Natural killer cell (primary cell): ENCODE measurements around the gene GNB1L. TPM values are rescaled to one million over a fixed set of nuclear protein-coding genes. Genes with fewer than 3 reads are reported as not detected.

Source experiments
- ATAC-seq, 3 donors: fragments of 150-1000 bp in 2 of 3; fragments of 200-7000 bp in 1 of 3; cut with Tn5 transposase; 1 replicate in 1 of 3; 2 replicates in 2 of 3; pipeline ENCODE4 v1.10.0; 2021; ENCODE audit warnings: mild to moderate bottlenecking in 2 of 3, moderate library complexity in 2 of 3
- DNase-seq, 2 donors: peaks; one replicate each; pipeline versions ENCODE4 v3.0.0 to v3.0.0-alpha.2; 2013 to 2021; ENCODE audit warnings: mixed read lengths in 1 of 2
- H3K27ac ChIP-seq: one replicate; pipeline ENCODE4 v1.5.1; 2013; ENCODE audit warnings: mild to moderate bottlenecking, low read length
- H3K27me3 ChIP-seq: one replicate; pipeline ENCODE4 v1.6.1; 2013; ENCODE audit warnings: low read length; ENCODE audit not compliant: control insufficient read depth, insufficient read depth
- H3K36me3 ChIP-seq: one replicate; pipeline ENCODE4 v1.6.1; 2013; ENCODE audit warnings: low read length; ENCODE audit not compliant: control insufficient read depth, insufficient read depth
- H3K4me1 ChIP-seq: one replicate; pipeline ENCODE4 v1.6.1; 2013; ENCODE audit warnings: low read length; ENCODE audit not compliant: control insufficient read depth, insufficient read depth
- H3K4me3 ChIP-seq: one replicate; pipeline ENCODE4 v1.5.1; 2013; ENCODE audit warnings: low read length
- H3K9me3 ChIP-seq: one replicate; pipeline ENCODE4 v1.6.1; 2013; ENCODE audit warnings: low read length; ENCODE audit not compliant: control insufficient read depth, insufficient read depth
- H3K27ac Mint-ChIP-seq, 2 donors: one replicate each; pipeline ENCODE4 v1.8.0; 2022; ENCODE audit warnings: mild to moderate bottlenecking in 2 of 2, mixed read lengths in 2 of 2, moderate library complexity in 1 of 2
- H3K27me3 Mint-ChIP-seq, 2 donors: one replicate each; pipeline ENCODE4 v1.8.0; 2022; ENCODE audit warnings: low read depth in 2 of 2, mixed read lengths in 2 of 2
- H3K36me3 Mint-ChIP-seq: one replicate; pipeline ENCODE4 v1.8.0; 2022; ENCODE audit warnings: mixed read lengths
- H3K4me1 Mint-ChIP-seq, 2 donors: one replicate each; pipeline ENCODE4 v1.8.0; 2022; ENCODE audit warnings: mixed read lengths in 2 of 2
- H3K4me3 Mint-ChIP-seq: one replicate; pipeline ENCODE4 v1.8.0; 2022; ENCODE audit warnings: mild to moderate bottlenecking, moderate library complexity, mixed read lengths
- H3K9me3 Mint-ChIP-seq, 2 donors: one replicate each; pipeline ENCODE4 v1.8.0; 2022; ENCODE audit warnings: mixed read lengths in 2 of 2
- CTCF ChIP-seq: fragments of 200-600 bp; IDR thresholded peaks from one replicate; pipeline ENCODE4 v1.8.0; 2022; ENCODE audit warnings: antibody characterized with exemption
- WGBS: methylation state at CpG from one replicate; pipeline ENCODE4 v1.1.7; 2013; ENCODE audit warnings: missing lambda C conversion rate; ENCODE audit not compliant: insufficient coverage; 5-methylcytosine and 5-hydroxymethylcytosine counted together
- intact Hi-C: fragments of 100-400 bp; cut with micrococcal nuclease; formaldehyde crosslinking; loops from one replicate; pipeline ENCODE4 v1.14.2; 2022
- total RNA-seq, 4 donors: library from RNA; stranded (reverse); fragments of 120-200 nt in 1 of 4; gene quantifications; one replicate each; pipeline versions ENCODE4 v1.2.3 to v1.2.4, GENCODE V29; 2013 to 2022

GNB1L gene
- total RNA-seq, 3 donors from 2014 or later (not counting 1 experiment from before 2014, with no cell fraction given), result 5.1 to 5.3 (median 5.3) TPM

DNA sequence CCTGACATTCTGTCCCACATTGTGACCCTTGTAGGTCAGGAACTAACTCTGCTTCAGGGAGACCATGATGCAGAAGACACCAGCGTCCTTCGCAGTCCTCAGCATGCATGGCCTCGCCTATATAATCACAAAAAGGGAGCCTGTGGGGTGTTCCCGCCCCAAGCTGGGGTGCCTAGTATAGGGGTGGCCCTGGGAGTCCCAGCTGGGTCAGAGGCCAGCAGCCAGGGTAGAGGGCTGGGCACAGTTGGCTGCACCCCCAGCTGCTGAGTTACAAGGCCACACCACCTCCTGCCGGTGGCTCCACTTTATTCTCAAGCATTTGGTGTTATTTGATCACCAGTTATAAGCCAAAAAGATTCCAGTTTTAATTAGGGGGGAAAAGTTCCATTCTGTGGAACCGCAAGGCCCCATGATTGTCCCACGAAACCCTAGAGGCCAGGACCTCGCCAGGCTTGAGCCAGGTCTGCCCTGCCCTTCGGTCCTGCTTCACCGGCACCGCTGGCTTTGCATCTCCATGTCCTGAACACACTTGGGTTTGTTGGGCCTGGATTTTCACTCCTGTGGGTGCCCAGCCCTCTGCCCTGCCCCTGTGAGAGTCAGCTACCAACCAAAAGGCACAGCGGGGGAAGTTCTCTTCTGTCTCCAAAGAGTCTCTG, 15.0 kb upstream of the GNB1L start:
- DNase-seq, result peak in 1 of 2 donors; percentile 12
- intact Hi-C loops, result no loop called here
- 97% methylated on average over 12 of the region's 12 CpGs for WGBS
- Mint-ChIP-seq H3K36me3 (no peaks in the 10 kb centered on the region), H3K4me1 (no peaks in the 10 kb centered on the region), H3K9me3 (no peaks in the 10 kb centered on the region), H3K27me3 (no peaks in the 10 kb centered on the region), H3K4me3 (no peak overlapping the region), H3K27ac (no peak overlapping the region)
- no peaks in the 10 kb centered on the region for H3K4me1 ChIP-seq
- H3K27me3 ChIP-seq, result no peaks in the 10 kb centered on the region
- no peaks in the 10 kb centered on the region for H3K36me3 ChIP-seq
- no peak for ATAC-seq
- no peaks in the 10 kb centered on the region for H3K9me3 ChIP-seq
- no peak for TF ChIP-seq CTCF
- H3K27ac ChIP-seq, result no peak overlapping the region
- H3K4me3 ChIP-seq, result no peak overlapping the region

GRCh38 chr22:19868773-19869471, 14.2 kb upstream of the GNB1L start:
- Histone ChIP-seq H3K4me1 (no peaks in the 10 kb centered on the region), H3K27ac (no peak overlapping the region), H3K4me3 (no peak overlapping the region), H3K9me3 (no peaks in the 10 kb centered on the region), H3K27me3 (no peaks in the 10 kb centered on the region), H3K36me3 (no peaks in the 10 kb centered on the region)
- Mint-ChIP-seq H3K4me3 (no peak overlapping the region), H3K27ac (no peak overlapping the region), H3K4me1 (no peaks in the 10 kb centered on the region), H3K27me3 (no peaks in the 10 kb centered on the region), H3K36me3 (no peaks in the 10 kb centered on the region), H3K9me3 (no peaks in the 10 kb centered on the region)
- no peak for ATAC-seq
- WGBS, result 93% methylated on average over 23 of the region's 23 CpGs
- DNase-seq, result peak in 1 of 2 donors; percentile 7
- no peak for TF ChIP-seq CTCF
- intact Hi-C loops, result no loop called here

DNA sequence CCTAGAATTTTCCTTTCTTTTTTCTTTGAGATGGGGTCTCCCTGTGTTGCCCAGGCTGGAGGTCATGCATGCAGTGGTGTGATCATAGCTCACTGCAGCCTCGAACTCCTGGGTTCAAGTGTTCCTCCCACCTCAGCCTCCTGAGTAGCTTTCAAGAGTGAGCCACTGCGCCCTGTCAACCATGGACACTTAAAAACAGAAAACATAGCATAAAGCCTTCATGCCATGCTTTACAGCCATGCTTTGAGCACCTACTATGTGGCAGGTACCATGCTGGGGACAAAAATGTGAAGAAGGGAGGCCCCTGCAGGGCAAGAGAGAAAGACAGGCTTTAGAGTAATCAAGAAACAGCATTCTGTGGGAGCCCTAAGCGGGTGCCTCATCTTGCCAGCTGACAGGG, 13.7 kb upstream of the GNB1L start:
- WGBS, result 91% methylated on average over 3 of the region's 3 CpGs
- Histone ChIP-seq H3K9me3 (no peaks in the 10 kb centered on the region), H3K4me1 (no peaks in the 10 kb centered on the region), H3K4me3 (no peak overlapping the region), H3K27me3 (no peaks in the 10 kb centered on the region), H3K27ac (no peak overlapping the region), H3K36me3 (no peaks in the 10 kb centered on the region)
- no peaks in the 10 kb centered on the region for H3K36me3 Mint-ChIP-seq
- no peak overlapping the region for H3K4me3 Mint-ChIP-seq
- DNase-seq (no peak), ATAC-seq (no peak)
- no peaks in the 10 kb centered on the region for H3K4me1 Mint-ChIP-seq
- H3K27ac Mint-ChIP-seq, result no peak overlapping the region
- no peaks in the 10 kb centered on the region for H3K27me3 Mint-ChIP-seq
- H3K9me3 Mint-ChIP-seq, result no peaks in the 10 kb centered on the region
- TF ChIP-seq CTCF, result no peak
- intact Hi-C loops, result no loop called here
